GM18907 (cell line): Measurements from ENCODE around the gene BUB1B.
"Not testable (repeated sequence)": the region's sequence is repeated elsewhere in the genome, so short reads cannot be mapped to it uniquely, and the experiment has no call there.

ENCODE experiments used
- ATAC-seq: cut with Tn5 transposase; IDR thresholded peaks from one replicate; pipeline ENCODE4 v1.9.1; 2021; ENCODE audit warnings: mild to moderate bottlenecking, moderate library complexity; ENCODE audit not compliant: unreplicated experiment

Gene BUB1B

DNA sequence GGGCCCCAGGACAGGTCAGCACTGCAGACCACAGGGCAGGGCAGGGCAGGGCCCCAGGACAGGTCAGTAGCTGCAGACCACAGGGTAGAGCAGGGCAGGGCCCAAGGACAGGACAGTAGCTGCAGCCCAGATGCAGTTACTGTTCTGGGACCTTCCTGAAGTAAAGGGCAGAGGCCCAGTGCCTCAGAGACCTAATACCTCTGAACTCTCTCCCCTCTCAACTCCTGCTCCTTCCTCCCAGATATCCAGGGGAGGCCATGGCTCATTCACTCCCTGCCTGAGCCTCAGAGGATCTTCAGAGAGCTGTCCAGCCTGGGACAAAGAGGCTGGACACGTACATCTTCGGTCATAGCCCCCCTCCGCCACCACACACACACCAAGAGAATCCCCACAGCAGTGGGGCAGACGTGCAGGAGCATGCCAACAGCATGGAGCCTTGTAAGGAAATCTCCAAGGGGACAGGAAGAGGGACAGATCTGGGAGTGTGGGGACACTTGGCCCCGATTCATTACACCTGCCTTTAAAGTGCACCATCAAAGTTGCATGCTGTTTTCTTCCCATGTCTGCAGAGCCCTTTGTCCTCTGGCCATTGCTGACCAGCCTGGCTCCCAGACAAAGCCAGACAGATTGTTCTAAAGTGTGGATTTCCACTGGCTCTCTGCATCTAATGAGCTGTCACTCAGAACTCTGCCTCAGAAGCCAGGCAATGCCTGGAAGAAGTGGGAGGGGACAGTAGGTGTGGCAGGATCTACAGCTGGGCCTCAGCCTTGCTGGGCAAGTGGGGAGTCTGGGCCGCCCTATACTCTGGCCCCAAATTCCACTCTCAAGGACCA is 24.2 kb upstream of the BUB1B start:
- no peak for ATAC-seq

DNA sequence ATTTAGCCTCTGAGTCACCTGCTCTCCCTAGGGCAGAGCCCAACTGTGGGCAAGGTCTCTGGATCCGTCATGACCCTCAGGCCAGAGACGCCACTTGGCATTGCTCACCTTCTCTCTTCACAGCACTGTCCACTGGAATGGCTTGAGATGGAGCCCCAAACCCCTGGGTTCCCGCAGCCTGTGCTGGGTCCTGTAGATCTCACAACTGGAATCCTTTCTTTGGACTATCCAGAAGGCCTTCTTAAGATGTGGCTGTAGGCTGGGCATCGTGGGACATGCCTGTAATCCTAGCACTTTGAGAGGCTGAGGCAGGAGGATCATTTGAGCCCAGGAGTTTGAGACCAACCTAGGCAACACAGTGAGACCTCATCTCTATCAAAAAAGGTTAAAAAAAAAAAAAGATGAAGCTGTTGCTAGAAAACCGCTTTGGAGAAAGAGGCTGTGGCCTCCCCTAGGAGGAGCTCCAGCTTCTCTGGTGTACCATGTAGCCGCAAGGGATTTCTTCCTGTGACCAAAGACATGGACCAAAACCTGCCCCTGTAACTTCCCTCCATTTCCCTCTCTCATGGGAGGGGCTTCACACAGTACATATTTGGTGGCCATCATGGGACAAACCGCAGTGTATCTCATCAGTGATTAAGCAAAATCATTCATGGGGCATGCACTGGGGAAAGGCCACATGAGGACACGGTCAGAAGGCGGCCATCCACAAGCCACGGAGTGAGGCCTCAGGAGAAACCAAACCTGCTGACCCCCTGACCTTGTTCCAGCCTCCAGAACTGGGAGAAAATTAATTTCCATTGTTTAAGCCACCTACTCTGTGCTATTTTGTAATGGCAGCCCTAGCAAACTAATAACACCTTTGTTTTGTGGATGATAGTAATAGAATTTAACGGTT is 23.3 kb upstream of the BUB1B start:
- ATAC-seq = no peak

GRCh38 chr15:40138201-40138570 is 22.7 kb upstream of the BUB1B start:
- not testable (repeated sequence) for ATAC-seq

GRCh38 chr15:40142428-40142827 is 18.4 kb upstream of the BUB1B start:
- no peak for ATAC-seq

DNA sequence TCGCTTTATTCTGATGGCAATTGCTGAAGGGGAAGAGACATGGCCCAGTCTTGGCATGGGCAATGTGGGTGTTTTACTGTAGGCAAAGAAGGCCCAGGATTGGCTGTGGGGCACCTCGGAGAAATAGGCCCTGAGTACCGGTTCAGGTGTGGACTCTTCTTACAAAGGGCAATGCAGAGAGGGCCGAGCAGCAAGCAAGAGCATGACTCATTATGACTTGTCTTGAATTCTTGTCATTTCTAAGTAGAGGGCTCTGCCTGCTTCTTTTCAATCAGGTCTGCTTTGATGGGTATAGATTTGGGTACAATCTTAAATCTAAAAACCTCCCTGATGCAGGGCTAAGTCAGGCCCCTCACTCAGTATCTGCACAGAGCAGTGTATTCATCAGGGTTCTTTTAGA is 14.8 kb upstream of the BUB1B start:
- ATAC-seq = no peak

DNA sequence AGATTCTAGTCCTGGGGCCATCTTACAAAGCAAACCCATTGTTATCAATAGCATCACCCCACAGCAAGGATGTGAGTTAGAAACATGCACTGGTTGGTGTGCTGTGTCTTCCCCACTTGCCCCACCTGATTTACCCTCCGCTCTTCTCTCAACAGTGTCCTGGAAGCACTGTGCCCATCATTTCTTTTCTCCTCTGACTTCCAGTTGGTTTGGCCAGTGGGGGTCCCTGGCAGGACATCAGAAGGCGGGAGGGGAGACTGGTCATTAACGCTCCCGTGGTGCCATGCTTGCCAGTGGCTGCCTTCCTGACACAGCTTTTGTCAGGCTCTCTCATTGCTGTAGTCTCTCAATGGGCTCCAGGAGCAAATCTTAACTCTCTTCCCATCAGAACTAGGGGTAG is 11.5 kb upstream of the BUB1B start:
- ATAC-seq = no peak

- no peak for ATAC-seq
Measured at GRCh38 chr15:40150163-40150925, 10.5 kb upstream of the BUB1B start.

- ATAC-seq = no peak
Measured at GRCh38 chr15:40151499-40151898, 9.4 kb upstream of the BUB1B start.

GRCh38 chr15:40151991-40152390 is 8.9 kb upstream of the BUB1B start:
- no peak for ATAC-seq

DNA sequence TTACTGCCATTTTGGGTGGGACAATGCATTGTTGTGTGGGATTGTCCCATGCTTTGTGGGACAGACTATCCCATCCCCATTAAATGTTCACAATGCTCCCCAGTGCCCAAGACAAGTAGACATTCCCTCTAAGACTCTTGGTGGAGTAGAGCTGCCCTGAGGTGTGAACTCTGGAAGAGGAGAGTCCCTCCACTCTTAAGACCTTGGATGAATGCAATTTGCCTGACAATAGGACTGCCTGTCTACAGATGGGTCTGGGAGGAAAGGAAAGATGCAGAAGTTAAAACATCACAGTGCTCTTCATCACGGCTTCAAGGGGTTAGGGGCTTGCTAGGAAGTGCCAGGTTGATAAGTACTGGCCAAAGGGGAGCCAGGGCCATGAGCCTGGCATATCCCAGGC is 6.0 kb upstream of the BUB1B start:
- not testable (repeated sequence) for ATAC-seq

DNA sequence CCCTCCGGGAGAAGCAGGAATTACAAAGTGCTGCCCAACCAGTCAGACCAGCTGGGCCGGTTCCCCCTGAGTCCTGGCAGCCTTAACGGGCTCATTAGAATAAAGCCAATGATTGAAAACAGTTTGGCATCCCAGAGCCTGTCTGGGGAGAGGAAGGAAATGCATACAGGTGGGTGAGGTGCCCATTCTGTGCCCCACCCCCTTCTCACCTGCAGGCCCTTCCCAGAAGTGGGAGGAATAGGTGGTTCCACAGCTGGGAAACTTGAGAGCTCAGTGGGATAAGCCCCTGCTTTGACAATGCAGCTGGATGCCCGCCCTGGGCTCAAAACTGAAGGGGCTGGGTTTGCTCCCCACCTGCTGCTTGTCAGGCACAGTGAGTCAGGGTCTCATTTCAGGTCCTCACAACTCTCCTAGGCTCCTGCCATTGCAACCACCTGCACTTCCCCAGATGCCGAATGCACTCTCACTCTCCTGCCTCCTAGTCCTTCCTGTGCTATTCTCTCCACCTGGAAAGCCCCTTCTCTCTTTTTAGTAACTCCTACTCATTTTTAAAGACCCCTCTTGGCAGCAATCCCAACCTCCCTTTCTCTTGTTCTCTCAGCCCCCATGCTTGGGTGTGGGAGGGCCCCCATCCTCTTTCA is 5.5 kb upstream of the BUB1B start:
- ATAC-seq = no peak

GRCh38 chr15:40157778-40158447 is 3.0 kb upstream of the BUB1B start:
- ATAC-seq = no peak

GRCh38 chr15:40160021-40160420 is 848 bp upstream of the BUB1B start:
- no peak for ATAC-seq

DNA sequence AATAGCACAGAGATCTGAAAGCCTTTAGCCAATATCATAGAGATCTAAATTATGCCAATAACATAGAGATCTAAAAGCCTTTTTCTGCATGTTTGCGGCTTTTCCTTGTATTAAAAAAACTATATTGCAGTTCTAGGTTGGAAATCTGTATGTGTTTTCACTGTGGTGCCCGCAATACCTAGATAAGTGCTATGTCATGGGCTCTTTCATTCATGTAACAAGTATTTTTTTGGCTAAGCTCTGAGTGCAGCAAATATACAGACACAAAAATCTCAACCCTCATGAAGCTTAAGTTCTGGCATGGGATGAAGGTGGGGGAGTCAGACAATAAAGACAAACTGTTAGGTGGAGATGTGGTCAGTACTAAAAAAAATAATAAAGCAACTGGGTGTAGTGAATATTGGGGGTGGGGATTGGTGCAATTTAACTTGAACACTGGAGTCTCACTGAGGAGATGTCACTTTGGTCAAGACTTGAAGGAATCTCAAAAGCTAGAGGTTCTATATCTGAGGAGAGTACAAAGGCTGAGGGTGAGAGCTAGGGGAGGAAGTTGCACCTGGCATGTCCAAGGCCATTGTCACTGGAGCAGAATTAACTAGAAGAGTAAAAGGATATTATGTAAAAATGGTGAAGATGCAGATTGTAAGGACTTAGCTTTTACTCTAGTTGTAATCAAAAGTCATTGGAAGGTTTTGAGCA is 973 bp downstream of the BUB1B start:
- no peak for ATAC-seq

DNA sequence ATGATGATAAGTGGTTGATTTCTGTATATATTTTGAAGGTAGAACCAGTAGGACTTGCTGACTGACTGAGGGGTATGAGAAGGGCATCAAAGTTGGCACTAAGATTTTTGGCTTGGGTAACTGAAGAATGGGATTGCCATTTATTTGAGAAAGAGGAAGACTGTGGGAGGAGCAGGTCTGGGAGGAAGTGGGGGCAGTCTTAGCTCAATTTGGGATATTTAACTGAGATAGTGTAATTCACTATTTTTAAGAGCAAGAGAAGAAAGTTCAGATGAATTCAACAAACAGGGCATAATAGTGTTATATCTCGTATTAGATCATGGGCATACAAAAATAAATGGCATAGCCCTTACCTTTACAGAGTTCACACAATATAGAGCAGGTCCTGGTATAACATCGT is 1.7 kb downstream of the BUB1B start:
- no peak for ATAC-seq

- ATAC-seq = no peak
Measured at GRCh38 chr15:40163657-40164416, 3.0 kb downstream of the BUB1B start.

DNA sequence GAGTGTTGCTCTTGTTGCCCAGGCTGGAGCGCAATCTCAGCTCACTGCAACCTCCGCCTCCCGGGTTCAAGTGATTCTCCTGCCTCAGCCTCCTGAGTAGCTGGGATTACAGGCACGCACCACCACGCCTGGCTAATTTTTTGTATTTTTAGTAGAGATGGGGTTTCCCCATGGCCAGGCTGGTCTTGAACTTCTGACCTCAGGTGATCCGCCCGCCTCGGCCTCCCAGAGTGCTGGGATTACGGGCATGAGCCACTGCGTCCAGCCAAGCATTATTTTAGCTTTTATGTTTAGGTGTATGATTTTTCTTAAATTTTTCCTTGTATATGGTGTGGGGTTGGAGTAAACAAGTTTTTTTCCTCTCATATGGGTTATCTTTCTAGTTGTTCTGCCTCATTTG is 6.5 kb downstream of the BUB1B start:
- ATAC-seq = not testable (repeated sequence)

GRCh38 chr15:40175160-40175559 is 14.3 kb downstream of the BUB1B start:
- no peak for ATAC-seq
